ENCODE measurements around the gene PLCB3. TPM values are rescaled to one million over a fixed set of nuclear protein-coding genes. Genes with fewer than 3 reads are reported as not detected.

PLCB3 gene
- total and polyA plus RNA-seq, 4 donors: 16.9 to 32.3 (median 28.3) TPM

DNA sequence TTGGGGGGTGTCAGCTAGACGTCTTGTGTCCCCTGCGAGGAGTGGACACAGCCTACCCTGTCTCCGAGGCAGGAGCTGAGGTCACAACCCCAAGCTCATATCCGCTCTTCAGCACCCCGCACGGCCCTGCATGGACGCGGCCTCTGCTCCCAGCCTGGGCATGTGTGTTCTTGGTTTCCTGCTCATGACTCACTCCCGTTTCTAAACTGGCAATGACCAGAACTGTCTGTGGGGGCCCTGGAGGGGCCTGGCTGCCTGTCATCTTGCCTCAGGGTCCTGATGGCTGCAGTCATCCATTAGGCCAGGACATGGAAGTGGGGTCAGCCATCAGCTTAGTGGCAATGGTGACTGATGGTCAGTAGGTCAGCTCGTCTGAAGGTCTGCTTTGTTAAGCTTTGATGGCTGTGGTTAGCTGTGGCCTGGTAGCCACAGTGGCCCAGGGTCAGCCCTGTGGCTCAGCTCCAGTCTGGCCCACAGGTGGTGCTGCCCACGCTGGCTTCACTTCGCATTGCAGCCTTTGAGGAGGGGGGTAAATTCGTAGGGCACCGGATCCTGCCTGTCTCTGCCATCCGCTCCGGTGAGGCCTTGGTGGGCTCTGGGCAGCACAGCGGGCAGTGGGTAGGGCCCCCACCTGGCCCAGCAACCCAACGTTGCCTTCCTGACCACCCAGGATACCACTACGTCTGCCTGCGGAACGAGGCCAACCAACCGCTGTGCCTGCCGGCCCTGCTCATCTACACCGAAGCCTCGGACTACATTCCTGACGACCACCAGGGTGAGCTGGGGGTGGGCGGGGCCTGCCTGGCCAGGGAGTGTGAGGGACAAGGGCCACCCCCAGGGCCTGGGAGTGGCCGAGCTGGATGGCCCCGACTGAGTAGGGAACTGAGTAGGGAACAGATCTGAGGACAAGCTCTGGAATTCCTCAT lies 12.0 kb downstream of the PLCB3 start:
- H3K27ac ChIP-seq (ENCODE audit: low read depth in 1 of 2, low read length in 2 of 2): no peak overlapping the region
- peaks cover 5 to 9% of the 10 kb centered on the region in 2 donors for H3K36me3 ChIP-seq (ENCODE audit: control insufficient read depth in 1 of 2, insufficient read depth in 2 of 2, low read length in 1 of 2)
- intact Hi-C loops (cut with DNase I): no loop called here
- ATAC-seq (ENCODE audit: low FRiP score) (no peak), DNase-seq (no peak)
- H3K4me1 ChIP-seq (ENCODE audit: control insufficient read depth in 1 of 2, insufficient read depth in 2 of 2, low read length in 2 of 2): no peaks in the 10 kb centered on the region
- WGBS, 2 donors: 74 to 75% methylated on average over 29 of the region's 29 CpGs
- H3K27me3 ChIP-seq (ENCODE audit: control insufficient read depth in 1 of 2, insufficient read depth in 2 of 2, low read length in 1 of 2): no peaks in the 10 kb centered on the region
- H3K9me3 ChIP-seq (ENCODE audit: control insufficient read depth, low read length): no peaks in the 10 kb centered on the region
- H3K4me3 ChIP-seq (ENCODE audit: low read length in 2 of 2): no peak overlapping the region

DNA sequence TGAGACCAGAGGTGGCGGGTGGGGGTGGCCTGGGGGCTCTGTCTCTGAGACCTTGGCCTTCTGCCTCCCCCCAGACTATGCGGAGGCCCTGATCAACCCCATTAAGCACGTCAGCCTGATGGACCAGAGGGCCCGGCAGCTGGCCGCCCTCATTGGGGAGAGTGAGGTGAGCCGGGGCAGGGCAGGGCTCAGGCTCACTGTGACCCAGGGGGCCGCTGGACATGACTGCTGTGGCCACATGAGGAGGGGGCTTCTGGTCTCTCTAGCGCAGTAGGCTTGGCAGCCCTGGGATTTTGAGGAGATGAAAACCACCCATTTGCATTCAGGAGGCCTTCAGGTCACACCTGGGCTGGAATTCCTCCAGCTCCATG lies 12.6 kb downstream of the PLCB3 start:
- intact Hi-C loops (cut with DNase I): no loop called here
- 86 to 89% methylated on average over 8 of the region's 8 CpGs for WGBS, 2 donors
- Histone ChIP-seq H3K4me3 (ENCODE audit: low read length in 2 of 2) (no peak overlapping the region), H3K27me3 (ENCODE audit: control insufficient read depth in 1 of 2, insufficient read depth in 2 of 2, low read length in 1 of 2) (no peaks in the 10 kb centered on the region), H3K27ac (ENCODE audit: low read depth in 1 of 2, low read length in 2 of 2) (no peak overlapping the region), H3K9me3 (ENCODE audit: control insufficient read depth, low read length) (no peaks in the 10 kb centered on the region), H3K36me3 (ENCODE audit: control insufficient read depth in 1 of 2, insufficient read depth in 2 of 2, low read length in 1 of 2) (peaks cover 0 to 8% of the 10 kb centered on the region in 2 donors), H3K4me1 (ENCODE audit: control insufficient read depth in 1 of 2, insufficient read depth in 2 of 2, low read length in 2 of 2) (no peaks in the 10 kb centered on the region)
- no peak for DNase-seq
- no peak for ATAC-seq (ENCODE audit: low FRiP score)

DNA sequence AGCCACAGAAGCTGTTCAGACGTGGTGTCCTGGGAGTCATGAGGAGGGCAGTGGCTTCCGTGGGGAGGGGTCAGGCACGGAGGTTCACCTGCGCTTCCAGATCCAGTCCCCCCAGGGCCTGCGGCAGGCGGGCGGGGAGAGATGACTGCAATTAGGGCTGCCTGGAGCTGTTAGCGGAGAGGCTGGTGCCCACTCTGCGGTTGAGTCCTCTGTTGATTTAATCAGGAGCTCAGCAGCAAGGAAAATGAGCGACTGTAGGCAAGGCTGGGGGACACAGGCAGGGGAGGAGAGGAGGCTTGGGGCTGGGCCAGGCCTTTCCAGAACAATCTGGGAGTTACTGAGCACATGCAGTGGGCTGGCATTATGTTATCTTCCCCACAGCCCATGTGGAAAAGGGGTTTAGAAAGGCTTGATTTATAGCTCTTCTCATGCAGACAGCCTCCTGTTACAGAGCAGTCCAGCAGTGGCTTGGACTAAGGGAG lies 13.1 kb downstream of the PLCB3 start:
- no peak for ATAC-seq (ENCODE audit: low FRiP score)

DNA sequence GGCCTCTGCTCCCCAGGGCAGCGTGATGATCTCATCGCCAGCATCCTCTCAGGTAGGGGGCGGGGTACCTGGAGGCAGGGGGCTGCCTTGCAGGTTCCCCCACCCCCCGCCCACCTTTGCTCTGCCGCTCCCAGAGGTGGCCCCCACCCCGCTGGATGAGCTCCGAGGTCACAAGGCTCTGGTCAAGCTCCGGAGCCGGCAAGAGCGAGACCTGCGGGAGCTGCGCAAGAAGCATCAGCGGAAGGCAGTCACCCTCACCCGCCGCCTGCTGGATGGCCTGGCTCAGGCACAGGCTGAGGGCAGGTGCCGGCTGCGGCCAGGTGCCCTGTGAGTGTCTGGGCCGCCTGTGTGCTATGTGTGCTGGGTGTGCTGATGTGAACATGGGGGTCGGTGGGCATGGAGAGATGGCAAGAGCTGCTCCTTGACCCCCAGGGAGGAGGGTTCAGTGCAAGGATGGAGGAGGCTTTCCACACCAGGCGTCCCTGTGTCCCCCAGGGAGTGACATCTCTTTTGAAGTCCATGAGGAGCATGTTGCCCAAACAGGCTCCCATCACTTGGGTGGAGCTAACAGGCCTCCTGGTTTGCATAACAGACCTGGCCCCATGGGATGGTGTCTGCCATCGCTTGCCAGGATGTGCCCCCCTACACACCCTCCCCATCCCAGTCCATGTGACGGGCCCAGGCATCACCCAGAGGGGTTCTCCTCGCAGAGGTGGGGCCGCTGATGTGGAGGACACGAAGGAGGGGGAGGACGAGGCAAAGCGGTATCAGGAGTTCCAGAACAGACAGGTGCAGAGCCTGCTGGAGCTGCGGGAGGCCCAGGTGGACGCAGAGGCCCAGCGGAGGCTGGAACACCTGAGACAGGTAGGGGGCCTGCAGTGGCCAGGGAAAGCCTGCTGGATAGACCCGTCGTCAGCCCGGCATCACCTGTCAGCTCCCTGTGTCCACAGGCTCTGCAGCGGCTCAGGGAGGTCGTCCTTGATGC lies 14.1 kb downstream of the PLCB3 start:
- no peak for ATAC-seq (ENCODE audit: low FRiP score)
- intact Hi-C loops (cut with DNase I): no loop called here
- no peak overlapping the region for H3K4me3 ChIP-seq (ENCODE audit: low read length in 2 of 2)
- no peak overlapping the region for H3K27ac ChIP-seq (ENCODE audit: low read depth in 1 of 2, low read length in 2 of 2)
- WGBS, 2 donors: 88 to 91% methylated on average over 34 to 35 of the region's 35 CpGs
- H3K36me3 ChIP-seq (ENCODE audit: control insufficient read depth in 1 of 2, insufficient read depth in 2 of 2, low read length in 1 of 2): peaks cover 0 to 5% of the 10 kb centered on the region in 2 donors
- peak in 1 of 2 donors; percentile 47 for DNase-seq
- H3K9me3 ChIP-seq (ENCODE audit: control insufficient read depth, low read length): no peaks in the 10 kb centered on the region
- H3K27me3 ChIP-seq (ENCODE audit: control insufficient read depth in 1 of 2, insufficient read depth in 2 of 2, low read length in 1 of 2): no peaks in the 10 kb centered on the region
- no peaks in the 10 kb centered on the region for H3K4me1 ChIP-seq (ENCODE audit: control insufficient read depth in 1 of 2, insufficient read depth in 2 of 2, low read length in 2 of 2)

More for the DNA sequence above, 13.1 kb downstream of the PLCB3 start:
- Histone ChIP-seq H3K4me3 (ENCODE audit: low read length in 2 of 2) (no peak overlapping the region), H3K4me1 (ENCODE audit: control insufficient read depth in 1 of 2, insufficient read depth in 2 of 2, low read length in 2 of 2) (no peaks in the 10 kb centered on the region), H3K27ac (ENCODE audit: low read depth in 1 of 2, low read length in 2 of 2) (no peak overlapping the region), H3K27me3 (ENCODE audit: control insufficient read depth in 1 of 2, insufficient read depth in 2 of 2, low read length in 1 of 2) (no peaks in the 10 kb centered on the region), H3K9me3 (ENCODE audit: control insufficient read depth, low read length) (no peaks in the 10 kb centered on the region), H3K36me3 (ENCODE audit: control insufficient read depth in 1 of 2, insufficient read depth in 2 of 2, low read length in 1 of 2) (peaks cover 0 to 5% of the 10 kb centered on the region in 2 donors)
- intact Hi-C loops (cut with DNase I): no loop called here
- DNase-seq: no peak
- WGBS, 2 donors: 81 to 86% methylated on average over 10 of the region's 10 CpGs

DNA sequence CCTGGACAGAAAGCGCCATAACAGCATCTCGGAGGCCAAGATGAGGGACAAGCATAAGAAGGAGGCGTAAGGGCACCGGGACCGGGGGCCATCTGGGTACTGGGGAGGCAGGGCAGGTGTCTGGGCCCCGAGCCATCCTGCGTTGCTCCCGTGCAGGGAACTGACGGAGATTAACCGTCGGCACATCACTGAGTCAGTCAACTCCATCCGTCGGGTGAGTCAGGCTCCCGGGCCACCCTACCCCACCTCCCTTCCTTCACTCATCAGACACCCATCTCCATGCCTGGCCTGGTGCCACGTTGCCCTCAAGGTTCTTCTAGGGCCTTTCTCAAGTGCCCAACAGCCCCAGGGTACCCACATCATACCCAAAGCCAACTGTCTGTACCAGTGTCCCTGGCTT lies 15.0 kb downstream of the PLCB3 start:
- intact Hi-C loops (cut with DNase I): no loop called here
- no peaks in the 10 kb centered on the region for H3K4me1 ChIP-seq (ENCODE audit: control insufficient read depth in 1 of 2, insufficient read depth in 2 of 2, low read length in 2 of 2)
- H3K27ac ChIP-seq (ENCODE audit: low read depth in 1 of 2, low read length in 2 of 2): no peak overlapping the region
- no peaks in the 10 kb centered on the region for H3K27me3 ChIP-seq (ENCODE audit: control insufficient read depth in 1 of 2, insufficient read depth in 2 of 2, low read length in 1 of 2)
- DNase-seq (peak; percentile 50 to 73), ATAC-seq (ENCODE audit: low FRiP score) (no peak)
- no peaks in the 10 kb centered on the region for H3K9me3 ChIP-seq (ENCODE audit: control insufficient read depth, low read length)
- no peak overlapping the region for H3K4me3 ChIP-seq (ENCODE audit: low read length in 2 of 2)
- peaks cover 0 to 5% of the 10 kb centered on the region in 2 donors for H3K36me3 ChIP-seq (ENCODE audit: control insufficient read depth in 1 of 2, insufficient read depth in 2 of 2, low read length in 1 of 2)
- 80 to 88% methylated on average over 15 of the region's 15 CpGs for WGBS, 2 donors

DNA sequence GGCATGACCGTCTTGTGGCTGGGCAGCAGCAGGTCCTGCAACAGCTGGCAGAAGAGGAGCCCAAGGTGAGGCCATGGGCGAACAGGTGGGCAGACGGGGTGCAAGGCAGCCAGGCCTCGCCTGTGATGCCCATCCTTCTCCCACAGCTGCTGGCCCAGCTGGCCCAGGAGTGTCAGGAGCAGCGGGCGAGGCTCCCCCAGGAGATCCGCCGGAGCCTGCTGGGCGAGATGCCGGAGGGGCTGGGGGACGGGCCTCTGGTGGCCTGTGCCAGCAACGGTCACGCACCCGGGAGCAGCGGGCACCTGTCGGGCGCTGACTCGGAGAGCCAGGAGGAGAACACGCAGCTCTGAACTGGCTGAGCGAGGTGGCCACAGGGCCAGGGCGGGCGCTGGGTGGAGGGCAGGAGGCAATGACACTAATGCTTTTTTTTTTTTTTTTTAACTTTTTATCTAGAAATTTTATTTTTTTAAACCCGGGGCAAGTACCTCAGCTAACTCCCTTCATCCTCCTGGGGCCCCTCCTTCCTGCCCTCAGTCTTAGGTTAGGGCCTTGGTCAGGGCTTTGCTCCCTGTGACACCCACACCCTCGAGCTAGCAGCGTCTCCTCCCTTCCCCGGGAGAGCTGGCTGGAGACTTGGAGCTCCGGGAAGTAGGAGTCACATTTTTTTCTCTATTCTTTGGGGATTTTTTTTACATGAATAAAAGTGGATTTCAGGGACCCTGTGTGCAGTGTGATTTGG lies 16.0 kb downstream of the PLCB3 start:
- Histone ChIP-seq H3K27me3 (ENCODE audit: control insufficient read depth in 1 of 2, insufficient read depth in 2 of 2, low read length in 1 of 2) (no peaks in the 10 kb centered on the region), H3K9me3 (ENCODE audit: control insufficient read depth, low read length) (no peaks in the 10 kb centered on the region), H3K4me3 (ENCODE audit: low read length in 2 of 2) (no peak overlapping the region), H3K36me3 (ENCODE audit: control insufficient read depth in 1 of 2, insufficient read depth in 2 of 2, low read length in 1 of 2) (peaks cover 0 to 5% of the 10 kb centered on the region in 2 donors), H3K27ac (ENCODE audit: low read depth in 1 of 2, low read length in 2 of 2) (no peak overlapping the region), H3K4me1 (ENCODE audit: control insufficient read depth in 1 of 2, insufficient read depth in 2 of 2, low read length in 2 of 2) (no peaks in the 10 kb centered on the region)
- ATAC-seq (ENCODE audit: low FRiP score) (no peak), DNase-seq (peak; percentile 66 to 77)
- 81 to 85% methylated on average over 21 to 27 of the region's 27 CpGs for WGBS, 2 donors
- intact Hi-C loops (cut with DNase I): no loop called here

DNA sequence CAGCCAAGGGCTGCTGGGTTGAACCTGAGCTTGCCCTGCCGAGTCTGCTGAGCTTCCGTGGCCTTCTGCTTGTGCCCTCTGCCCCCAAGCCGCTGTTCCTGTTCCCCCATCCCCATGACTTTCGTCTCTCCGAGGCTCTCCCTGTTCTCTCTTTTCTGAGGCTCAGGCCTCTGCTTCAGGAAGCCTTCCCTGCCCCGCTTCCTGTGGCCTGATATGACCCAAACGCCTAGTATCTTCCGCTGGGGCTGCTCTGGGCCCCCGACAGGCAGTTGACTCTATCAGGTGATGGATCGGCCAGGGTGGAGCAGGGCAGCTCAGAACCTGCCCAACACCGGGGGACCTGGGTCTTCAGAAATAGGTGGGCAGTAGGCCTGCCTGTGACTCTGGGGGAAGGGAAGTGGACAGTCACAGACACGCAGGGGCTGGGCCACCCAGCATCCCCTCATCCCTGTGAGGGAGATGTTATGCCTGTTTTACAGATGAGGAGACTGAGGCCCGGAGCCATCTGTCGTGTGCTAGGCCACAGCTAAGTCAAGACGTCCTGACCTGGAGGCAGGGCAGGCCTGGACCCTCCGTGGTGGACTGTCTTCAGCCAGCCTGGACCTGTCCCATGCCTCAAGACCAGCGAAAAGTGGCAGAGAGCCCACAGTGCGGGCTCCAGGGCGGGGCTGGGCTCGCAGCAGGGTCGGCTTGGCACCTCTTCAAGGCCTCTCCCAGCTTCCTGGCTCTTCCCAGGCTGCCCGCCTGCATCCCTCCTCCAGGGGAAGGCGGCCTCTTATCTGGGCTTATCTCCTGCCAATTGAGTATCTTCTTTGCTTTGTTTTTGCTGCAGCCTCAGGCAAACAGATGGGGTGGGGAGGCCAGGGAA lies 16.9 kb downstream of the PLCB3 start:
- 51 to 52% methylated on average over 23 of the region's 23 CpGs for WGBS, 2 donors

More for the DNA sequence above, 16.9 kb downstream of the PLCB3 start:
- no peaks in the 10 kb centered on the region for H3K4me1 ChIP-seq (ENCODE audit: control insufficient read depth in 1 of 2, insufficient read depth in 2 of 2, low read length in 2 of 2)
- H3K36me3 ChIP-seq (ENCODE audit: control insufficient read depth in 1 of 2, insufficient read depth in 2 of 2, low read length in 1 of 2): peaks cover 0 to 3% of the 10 kb centered on the region in 2 donors
- DNase-seq (peak in 1 of 2 donors; percentile 79), ATAC-seq (ENCODE audit: low FRiP score) (no peak)
- peak overlapping the region in 1 of 2 donors; percentile 72 for H3K27ac ChIP-seq (ENCODE audit: low read depth in 1 of 2, low read length in 2 of 2)
- H3K4me3 ChIP-seq (ENCODE audit: low read length in 2 of 2): no peak overlapping the region
- H3K27me3 ChIP-seq (ENCODE audit: control insufficient read depth in 1 of 2, insufficient read depth in 2 of 2, low read length in 1 of 2): no peaks in the 10 kb centered on the region
- intact Hi-C loops (cut with DNase I): loop anchor here in 1 of 2 donors (2.0 kb wide), 1 partner anchor 17 kb away; the partner anchor contains the start of gene PLCB3
- no peaks in the 10 kb centered on the region for H3K9me3 ChIP-seq (ENCODE audit: control insufficient read depth, low read length)
